SK-N-MC (cell line): ENCODE results near the gene CTRB1.

ENCODE experiments used
- DNase-seq: peaks from one replicate; pipeline ENCODE4 v3.0.0-alpha.2; 2011; ENCODE audit warnings: low read depth, low spot score
- H3K27ac ChIP-seq: fragments of 200-600 bp; sonication (generic); 2 replicates; pipeline ENCODE4 v1.5.1; 2016; ENCODE audit warnings: mixed run types
- H3K36me3 ChIP-seq: fragments of 200-600 bp; sonication (generic); 2 replicates; pipeline ENCODE4 v1.6.1; 2017; ENCODE audit warnings: antibody characterized with exemption, low read length, mixed read lengths; ENCODE audit not compliant: insufficient read depth
- H3K4me3 ChIP-seq: fragments of 200-600 bp; sonication (generic); 2 replicates; pipeline ENCODE4 v1.5.1; 2016
- H3K9ac ChIP-seq: fragments of 200-600 bp; sonication (generic); 2 replicates; pipeline ENCODE4 v1.8.0; 2017; ENCODE audit warnings: mixed run types, mixed read lengths; ENCODE audit not compliant: insufficient read length
- H3K9me3 ChIP-seq: fragments of 200-600 bp; sonication (generic); 2 replicates; pipeline ENCODE4 v1.6.1; 2017; ENCODE audit warnings: low read depth, mild to moderate bottlenecking, antibody characterized with exemption, low read length, moderate library complexity, mixed read lengths
- EZH2 ChIP-seq: fragments of 200-600 bp; sonication (generic); IDR thresholded peaks from one replicate; pipeline ENCODE4 v1.6.1; 2017; ENCODE audit warnings: antibody characterized with exemption
- FOXP2 ChIP-seq: optimal IDR thresholded peaks from 2 replicates; pipeline ENCODE3; 2011; ENCODE audit warnings: mild to moderate bottlenecking, moderate library complexity; ENCODE audit not compliant: insufficient read depth; ENCODE audit errors: extremely low read length, control extremely low read depth
- POLR2AphosphoS5 ChIP-seq: IDR thresholded peaks from 2 replicates; pipeline ENCODE4 v1.6.1; 2012; ENCODE audit warnings: mild to moderate bottlenecking, low read depth, low read length, borderline replicate concordance

CTRB1 gene

DNA sequence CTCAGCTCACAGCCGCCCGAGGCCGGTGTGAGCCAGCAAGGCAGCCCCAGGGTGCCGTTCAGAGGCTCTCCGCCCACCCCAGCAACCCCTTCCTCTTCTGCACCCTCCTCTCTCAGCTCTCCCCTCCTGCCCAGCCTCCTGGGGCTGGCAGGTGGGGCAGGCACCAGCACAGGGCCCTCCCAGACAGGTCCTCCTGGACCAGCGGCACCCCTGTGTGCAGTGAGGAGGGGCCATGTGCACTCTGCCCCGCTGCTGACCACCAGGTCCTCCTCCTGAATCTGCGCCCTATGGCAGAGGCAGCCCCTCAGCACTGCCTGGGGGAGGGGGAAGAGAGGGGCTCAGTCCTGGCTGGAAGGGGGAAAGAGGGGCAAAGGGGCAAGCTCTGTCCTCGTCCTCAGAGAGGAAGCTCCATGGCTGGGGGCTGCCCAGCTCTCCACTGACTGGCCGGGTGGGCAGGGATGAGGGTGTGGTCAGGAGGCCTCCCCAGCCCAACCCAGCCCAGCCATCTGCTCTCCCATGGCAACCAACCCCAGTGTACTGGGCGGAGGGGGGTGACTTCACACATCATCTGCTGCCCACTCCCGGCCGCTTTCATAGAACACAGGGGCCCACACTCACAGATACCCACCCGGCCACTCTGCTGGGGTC lies 38.0 kb downstream of the CTRB1 start:
- Histone ChIP-seq H3K27ac (no peak overlapping the region), H3K9ac (no peak overlapping the region), H3K36me3 (no peaks in the 10 kb centered on the region), H3K9me3 (no peaks in the 10 kb centered on the region), H3K4me3 (no peak overlapping the region)
- DNase-seq, result no peak
- TF ChIP-seq POLR2AphosphoS5 (no peak), FOXP2 (no peak), EZH2 (no peak)

DNA sequence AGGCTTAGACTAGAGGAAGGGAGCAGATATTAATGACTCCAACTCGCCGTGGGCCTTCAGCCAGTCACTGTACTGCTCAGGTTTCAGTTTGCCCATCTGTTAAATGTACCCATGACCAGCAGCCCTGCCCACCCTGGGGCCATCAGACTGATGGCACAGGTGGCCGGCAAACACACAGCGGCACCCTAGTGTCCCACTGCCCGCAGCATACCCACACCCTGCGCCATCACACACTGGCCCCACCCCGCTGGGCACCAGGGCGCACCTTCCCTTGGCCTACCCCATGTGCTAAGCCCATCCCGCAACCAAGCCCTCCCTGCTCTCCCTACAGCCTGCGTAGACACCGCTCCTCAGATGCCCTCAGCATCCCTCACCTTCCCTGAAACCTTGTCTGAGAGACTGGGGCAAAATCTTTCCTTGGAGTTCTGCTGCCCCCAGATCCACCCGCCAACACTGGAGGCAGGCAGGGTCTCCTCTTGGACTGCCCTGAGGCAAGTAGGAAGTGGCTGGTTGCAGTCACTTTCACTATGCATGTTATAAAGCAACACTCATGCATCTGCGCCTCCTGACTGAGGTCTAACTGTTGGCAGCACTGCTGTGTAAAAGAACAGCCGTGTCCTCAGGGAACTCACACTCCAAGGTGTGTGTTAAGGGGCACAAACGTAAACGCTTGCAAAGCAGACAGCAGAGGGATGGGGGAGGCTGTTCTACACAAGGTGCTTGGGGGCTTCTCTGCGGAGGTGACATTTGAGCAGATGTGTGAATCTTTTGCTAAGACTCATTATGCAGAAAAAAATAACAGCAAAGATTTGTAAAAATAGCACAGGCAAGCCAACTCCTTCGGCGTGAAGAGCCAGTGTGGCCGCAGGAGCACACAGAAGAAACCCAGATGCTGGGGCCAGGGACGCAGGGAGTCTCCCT lies 39.4 kb downstream of the CTRB1 start:
- H3K9me3 ChIP-seq, result no peaks in the 10 kb centered on the region
- DNase-seq, result no peak
- H3K9ac ChIP-seq, result no peak overlapping the region
- TF ChIP-seq FOXP2 (no peak), POLR2AphosphoS5 (no peak), EZH2 (no peak)
- no peak overlapping the region for H3K27ac ChIP-seq
- H3K36me3 ChIP-seq, result no peaks in the 10 kb centered on the region
- no peak overlapping the region for H3K4me3 ChIP-seq

- DNase-seq, result no peak
- TF ChIP-seq POLR2AphosphoS5 (no peak), FOXP2 (no peak), EZH2 (no peak)
- Histone ChIP-seq H3K4me3 (no peak overlapping the region), H3K9ac (no peak overlapping the region), H3K9me3 (no peaks in the 10 kb centered on the region), H3K36me3 (no peaks in the 10 kb centered on the region), H3K27ac (no peak overlapping the region)
These were observed 40.0 kb downstream of the CTRB1 start for GRCh38 chr16:75258807-75259141.

DNA sequence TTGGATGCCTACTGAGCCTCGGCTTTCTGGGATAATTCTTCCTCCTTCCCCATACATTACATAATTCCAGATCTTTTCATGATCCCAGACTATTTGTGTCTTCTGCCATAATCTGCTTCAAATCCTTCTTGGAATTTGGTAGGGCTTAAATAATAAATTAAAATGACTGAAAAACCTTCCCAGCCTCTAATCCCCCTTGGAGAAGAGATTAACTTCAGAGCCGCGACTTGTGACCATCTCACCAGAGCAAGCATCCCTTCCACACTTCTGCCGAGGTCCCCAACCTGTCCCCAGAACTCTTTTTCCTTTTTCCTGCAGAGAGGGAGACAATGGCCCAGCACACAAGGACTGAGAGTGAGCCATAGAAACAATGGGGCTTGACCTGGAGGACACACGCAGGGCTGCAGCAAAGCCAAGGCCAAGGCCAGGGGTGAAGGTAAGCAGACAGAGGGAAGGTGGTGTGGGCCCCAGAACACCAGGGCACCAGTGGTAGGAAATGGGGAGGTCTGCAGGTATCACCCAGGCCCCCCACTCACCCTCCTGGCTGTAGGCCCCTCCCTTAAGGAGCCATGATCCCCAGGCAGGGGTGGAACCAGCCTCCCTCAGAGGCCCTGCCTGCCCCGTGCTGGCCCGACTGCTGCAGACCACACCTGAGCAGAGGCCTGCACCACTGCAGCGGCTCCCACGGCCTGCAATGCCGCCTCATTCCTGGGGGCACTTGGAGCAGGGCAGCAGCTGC lies 42.2 kb downstream of the CTRB1 start:
- Histone ChIP-seq H3K27ac (no peak overlapping the region), H3K9me3 (no peaks in the 10 kb centered on the region), H3K36me3 (no peaks in the 10 kb centered on the region), H3K9ac (no peak overlapping the region), H3K4me3 (no peak overlapping the region)
- TF ChIP-seq FOXP2 (no peak), EZH2 (no peak), POLR2AphosphoS5 (no peak)
- no peak for DNase-seq

- TF ChIP-seq POLR2AphosphoS5 (no peak), EZH2 (no peak), FOXP2 (no peak)
- no peaks in the 10 kb centered on the region for H3K9me3 ChIP-seq
- no peaks in the 10 kb centered on the region for H3K36me3 ChIP-seq
- DNase-seq, result no peak
- H3K9ac ChIP-seq, result no peak overlapping the region
- no peak overlapping the region for H3K27ac ChIP-seq
- no peak overlapping the region for H3K4me3 ChIP-seq
These were observed 42.8 kb downstream of the CTRB1 start for GRCh38 chr16:75261590-75262078.

DNA sequence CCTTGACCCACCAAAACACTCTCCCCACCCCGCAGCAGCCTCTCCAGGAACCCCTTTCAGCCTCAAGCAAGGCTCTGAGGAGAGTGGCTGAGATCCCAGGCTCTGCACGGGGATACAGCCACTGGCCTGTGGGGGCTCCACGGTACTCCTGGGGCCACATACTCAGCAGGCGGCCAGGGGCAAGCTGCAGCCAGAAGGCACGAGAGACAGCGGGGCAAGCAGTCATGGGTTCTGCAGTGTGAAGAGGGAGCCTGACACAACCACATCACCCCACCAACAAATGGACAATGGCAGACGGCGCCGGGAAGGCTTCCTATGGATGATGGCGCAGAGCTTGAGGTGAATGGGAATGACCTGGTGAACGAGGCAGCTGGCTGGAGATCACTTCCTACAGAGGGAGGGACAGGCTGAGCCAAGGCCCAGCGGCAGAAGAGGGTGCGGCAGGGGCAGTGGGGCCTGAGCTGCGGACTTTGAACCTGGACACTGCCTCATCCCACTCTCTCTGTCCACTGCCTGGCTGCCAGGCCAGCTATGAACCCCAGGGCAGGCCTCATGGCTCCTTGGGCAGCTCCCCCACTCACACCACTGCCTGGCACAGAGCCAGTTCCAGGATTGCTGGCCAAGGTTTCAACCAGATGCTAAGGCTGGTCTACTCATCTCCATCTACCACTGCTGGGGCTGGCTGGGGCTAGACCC lies 43.5 kb downstream of the CTRB1 start:
- H3K4me3 ChIP-seq, result no peak overlapping the region
- DNase-seq, result no peak
- H3K27ac ChIP-seq, result no peak overlapping the region

DNA sequence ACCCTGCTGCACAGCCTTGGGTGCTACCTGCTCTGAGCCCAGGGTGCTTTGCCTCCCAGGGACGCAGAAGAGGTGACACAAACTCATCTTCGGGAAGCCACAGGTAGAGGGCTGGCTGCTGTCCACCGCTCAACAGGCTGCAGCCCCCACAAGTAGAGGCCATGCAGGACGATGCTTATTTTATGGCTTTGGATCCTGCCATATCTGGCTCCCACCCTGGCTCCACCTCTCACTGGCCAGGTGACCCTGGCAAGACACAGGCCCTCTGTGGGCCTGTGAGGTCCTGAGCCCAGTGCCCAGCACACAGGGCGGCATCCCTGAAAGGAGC lies 44.0 kb downstream of the CTRB1 start:
- TF ChIP-seq EZH2, result no peak
- TF ChIP-seq FOXP2, result no peak
- TF ChIP-seq POLR2AphosphoS5, result no peak
- no peak overlapping the region for H3K4me3 ChIP-seq
- no peaks in the 10 kb centered on the region for H3K9me3 ChIP-seq
- H3K36me3 ChIP-seq, result no peaks in the 10 kb centered on the region
- H3K27ac ChIP-seq, result no peak overlapping the region
- H3K9ac ChIP-seq, result no peak overlapping the region
- no peak for DNase-seq

More for the DNA sequence above, 43.5 kb downstream of the CTRB1 start:
- no peak overlapping the region for H3K9ac ChIP-seq
- TF ChIP-seq POLR2AphosphoS5, result no peak
- TF ChIP-seq EZH2, result no peak
- TF ChIP-seq FOXP2, result no peak
- H3K9me3 ChIP-seq, result no peaks in the 10 kb centered on the region
- no peaks in the 10 kb centered on the region for H3K36me3 ChIP-seq
